H1 (cell line): Measurements from ENCODE around the gene TECTB. TPM values are rescaled to one million over a fixed set of nuclear protein-coding genes. Genes with fewer than 3 reads are reported as not detected.

Experiments
- CBX5 ChIP-seq: fragments of 300-800, 300-1000 bp; sonication (generic); IDR thresholded peaks from 2 replicates; pipeline ENCODE4 v1.7.1; 2016; ENCODE audit warnings: antibody characterized with exemption, low read length, low read depth
- KDM1A ChIP-seq: fragments of 200-600, 300-600 bp; sonication (generic); IDR thresholded peaks from 2 replicates; pipeline ENCODE4 v1.7.1; 2016; ENCODE audit warnings: mild to moderate bottlenecking, low read length, borderline replicate concordance
- NRF1 ChIP-seq: IDR thresholded peaks from 2 replicates; pipeline ENCODE4 v1.6.1; 2011; ENCODE audit warnings: mild to moderate bottlenecking, low read depth, low read length, improper control_type of control experiment
- SIN3A ChIP-seq, 2 experiments: IDR thresholded peaks in 1 of 2; conservative IDR thresholded peaks in 1 of 2; 2 replicates each; pipeline ENCODE4 v1.6.1; 2011 to 2012; ENCODE audit warnings: low read length in 2 of 2, improper control_type of control experiment in 1 of 2, low read depth in 1 of 2, mild to moderate bottlenecking in 1 of 2
- ZNF274 ChIP-seq: IDR thresholded peaks from 2 replicates; pipeline ENCODE4 v1.7.0; 2012; ENCODE audit warnings: low read length, borderline replicate concordance; ENCODE audit errors: extremely low read depth
- polyA plus RNA-seq, 7 experiments: library from polyadenylated mRNA; depleted of rRNA in 3 of 7; stranded (reverse) in 5 of 7; unstranded in 2 of 7; fragments of >200 nt in 5 of 7; fragments of 200-250 nt in 2 of 7; gene quantifications; 1 replicate in 5 of 7; 2 replicates in 1 of 7; 4 replicates in 1 of 7; pipeline versions ENCODE4 v1.2.1 to v1.2.3, GENCODE V29; 2011 to 2013; ENCODE audit warnings: missing spikeins in 2 of 7, mixed read lengths in 2 of 7
- total RNA-seq: library from RNA; stranded (reverse); fragmentation: NEBNext Ultra II Directional; extraction: Animal tissue kit (Norgen Biotek cat#: 25700); gene quantifications from 2 replicates; pipeline ENCODE4 v1.2.1, GENCODE V29; 2021

TECTB gene
- total and polyA plus RNA-seq, 2 of the 8 experiments (the other 6 are each of a cell fraction or from before 2014, with no cell fraction given), result not detected

GRCh38 chr10:112335111-112335867 is 52.1 kb downstream of the TECTB start (continued):
- TF ChIP-seq SIN3A (conservative IDR thresholded peaks at IDR 0.05 in 1 of 2, IDR thresholded peaks at IDR 0.05 in 1 of 2; ENCODE audit: low read depth in 1 of 2, low read length in 2 of 2), result no peak
- no peak for TF ChIP-seq KDM1A
- no peak for TF ChIP-seq NRF1
- no peak for TF ChIP-seq CBX5
- TF ChIP-seq ZNF274, result no peak
